ENCODE measurements around the gene HIBADH. TPM values are rescaled to one million over a fixed set of nuclear protein-coding genes. Genes with fewer than 3 reads are reported as not detected.
"Not testable (repeated sequence)": the region's sequence is repeated elsewhere in the genome, so short reads cannot be mapped to it uniquely, and the experiment has no call there.

HIBADH gene
- polyA plus RNA-seq, 1 donor = 90.5 TPM

- DNase-seq = not testable (repeated sequence)
These were observed 23.6 kb downstream of the HIBADH start for GRCh38 chr7:27639048-27639447.

GRCh38 chr7:27636326-27637006 lies 26.2 kb downstream of the HIBADH start:
- no peak for DNase-seq

- DNase-seq = no peak
These were observed 27.0 kb downstream of the HIBADH start for GRCh38 chr7:27635728-27636127.

GRCh38 chr7:27634671-27635493 lies 27.8 kb downstream of the HIBADH start:
- no peak for DNase-seq

DNA sequence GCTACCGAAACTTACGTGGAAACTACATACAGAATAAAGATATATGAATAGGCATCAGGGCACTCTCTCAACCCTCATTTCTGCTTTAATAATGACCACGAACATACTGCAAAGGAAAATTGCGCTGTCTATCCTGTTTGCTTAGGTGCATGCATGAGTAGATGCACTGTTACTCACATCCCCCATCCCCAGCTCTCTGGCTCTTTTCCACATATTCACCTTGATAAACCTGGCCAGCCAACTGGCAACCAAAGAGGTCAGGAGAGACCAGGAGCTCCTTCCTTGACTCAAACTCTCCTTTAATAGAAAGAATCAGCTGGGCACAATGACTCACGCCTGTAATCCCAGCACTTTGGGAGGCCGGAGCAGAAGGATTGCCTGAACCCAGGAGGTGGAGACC lies 29.6 kb downstream of the HIBADH start:
- DNase-seq = no peak

- no peak for DNase-seq
These were observed 31.3 kb downstream of the HIBADH start for GRCh38 chr7:27631391-27631790.

GRCh38 chr7:27627146-27627545 lies 35.5 kb downstream of the HIBADH start:
- no peak for DNase-seq

GRCh38 chr7:27619492-27619891 lies 43.2 kb downstream of the HIBADH start:
- DNase-seq = no peak

DNA sequence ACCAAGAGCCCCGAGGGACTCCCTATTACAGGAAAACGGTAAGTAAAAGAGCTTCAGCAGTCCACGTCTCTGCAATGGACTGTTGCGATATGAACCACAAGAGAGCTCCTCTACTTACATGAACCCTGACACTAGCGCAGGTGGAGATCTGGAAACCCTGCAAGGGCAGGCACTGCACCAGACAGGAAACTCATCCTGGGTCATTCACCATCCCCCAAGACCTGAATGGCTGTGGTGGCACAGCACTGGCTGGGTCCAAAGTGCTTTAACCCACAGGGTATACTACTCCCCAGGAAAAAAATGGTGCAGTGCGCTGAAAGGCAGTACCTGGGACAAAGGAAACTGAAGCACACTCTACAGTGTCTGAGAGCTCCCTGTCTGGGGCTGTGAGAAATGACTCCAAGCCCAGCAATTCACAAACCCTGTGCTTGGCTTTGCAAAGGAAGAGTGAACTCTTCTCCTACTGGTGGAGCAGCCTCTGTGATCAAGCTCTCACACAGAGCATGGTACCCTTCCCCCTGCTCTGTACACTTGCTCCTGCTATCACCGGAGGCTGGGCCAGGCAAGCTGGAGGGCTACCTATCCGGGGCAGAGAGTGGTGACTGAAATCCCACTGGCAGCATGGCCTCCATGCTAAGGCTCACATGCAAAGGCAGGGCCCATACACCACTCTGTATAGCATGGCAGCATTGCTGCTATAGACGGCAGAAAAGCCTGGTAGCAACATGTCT lies 44.9 kb downstream of the HIBADH start:
- no peak for DNase-seq

DNA sequence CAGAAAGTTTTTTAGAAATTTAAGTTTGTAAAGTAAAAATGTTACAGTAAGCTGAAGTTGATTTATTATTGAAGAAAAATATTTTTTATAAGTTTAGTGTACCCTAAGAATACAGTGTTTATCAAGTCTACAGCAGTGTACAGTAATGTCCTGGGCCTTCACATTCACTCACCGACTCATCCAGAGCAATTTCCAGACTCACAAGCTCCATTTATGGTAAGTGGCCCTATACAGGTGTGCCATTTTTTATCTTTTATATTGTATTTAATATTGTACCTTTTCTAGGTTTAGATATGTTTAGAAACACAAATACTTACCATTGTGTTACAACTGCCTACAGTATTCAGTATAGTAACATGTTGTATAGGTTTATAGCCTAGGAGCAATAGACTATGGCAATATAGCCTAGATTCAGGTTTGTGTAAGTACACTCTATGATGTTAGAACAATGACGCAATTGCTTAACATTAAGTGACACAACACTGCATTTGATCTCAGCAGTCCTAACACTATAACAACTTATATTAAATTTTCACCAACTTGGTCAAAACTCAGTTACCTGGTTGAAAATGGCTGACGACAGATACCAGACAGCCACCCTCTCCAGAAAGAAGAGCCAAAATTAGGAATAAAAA lies 45.7 kb downstream of the HIBADH start:
- DNase-seq = no peak

- DNase-seq = no peak
These were observed 46.5 kb downstream of the HIBADH start for GRCh38 chr7:27616186-27616491.

DNA sequence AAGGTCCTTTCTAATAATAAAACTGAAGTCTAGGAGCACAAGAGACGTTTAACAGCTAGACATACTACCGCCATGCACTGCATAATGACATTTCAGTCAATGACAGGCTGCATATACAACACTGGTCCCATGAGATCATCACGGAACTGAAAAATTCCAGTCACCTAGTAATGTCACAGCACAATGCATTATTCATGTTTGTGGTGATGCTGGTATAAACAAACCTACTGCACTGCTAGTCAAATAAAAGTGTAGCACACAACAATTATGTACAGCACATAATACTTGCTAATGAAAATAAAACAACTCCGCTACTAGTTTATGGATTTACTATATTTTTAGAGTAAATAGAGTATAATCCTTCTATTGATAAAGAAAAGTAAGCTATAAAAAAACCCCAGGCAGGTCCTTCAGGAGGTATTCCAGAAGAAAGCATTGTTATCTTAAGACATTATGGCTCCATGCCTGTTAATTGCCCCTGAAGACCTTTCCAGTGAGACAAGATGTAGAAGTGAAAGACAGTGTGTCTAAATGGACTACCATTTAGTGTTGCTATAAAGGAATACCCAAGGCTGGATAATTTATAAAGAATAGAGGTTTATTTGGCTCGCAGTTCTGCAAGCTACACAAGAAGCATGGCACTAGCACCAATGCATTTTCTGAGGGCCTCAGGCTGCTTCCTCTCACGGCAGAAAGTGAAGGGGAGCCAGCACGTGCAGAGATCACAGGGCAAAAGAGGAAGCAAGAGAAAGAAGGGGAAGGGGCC lies 47.1 kb downstream of the HIBADH start:
- DNase-seq = no peak

DNA sequence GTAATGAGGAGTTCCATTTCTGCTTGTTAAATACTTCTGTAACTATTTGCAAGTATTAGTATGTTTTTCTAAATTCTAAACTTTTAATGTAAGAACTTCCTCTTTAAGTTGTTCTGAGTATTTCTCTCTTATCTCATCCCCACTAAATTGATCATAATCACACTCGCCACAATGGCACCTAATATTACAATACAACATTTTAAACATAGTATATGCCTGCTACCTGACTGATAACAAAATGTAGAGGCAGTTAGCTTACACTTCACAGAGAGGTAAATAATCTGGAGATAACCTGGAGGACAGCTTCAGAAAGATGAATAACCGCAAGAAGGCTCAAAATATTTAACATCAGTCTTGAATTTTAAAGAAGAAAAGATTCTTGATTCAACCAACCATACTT lies 48.6 kb downstream of the HIBADH start:
- DNase-seq = no peak

- no peak for DNase-seq
These were observed 51.6 kb downstream of the HIBADH start for GRCh38 chr7:27611059-27611458.

DNA sequence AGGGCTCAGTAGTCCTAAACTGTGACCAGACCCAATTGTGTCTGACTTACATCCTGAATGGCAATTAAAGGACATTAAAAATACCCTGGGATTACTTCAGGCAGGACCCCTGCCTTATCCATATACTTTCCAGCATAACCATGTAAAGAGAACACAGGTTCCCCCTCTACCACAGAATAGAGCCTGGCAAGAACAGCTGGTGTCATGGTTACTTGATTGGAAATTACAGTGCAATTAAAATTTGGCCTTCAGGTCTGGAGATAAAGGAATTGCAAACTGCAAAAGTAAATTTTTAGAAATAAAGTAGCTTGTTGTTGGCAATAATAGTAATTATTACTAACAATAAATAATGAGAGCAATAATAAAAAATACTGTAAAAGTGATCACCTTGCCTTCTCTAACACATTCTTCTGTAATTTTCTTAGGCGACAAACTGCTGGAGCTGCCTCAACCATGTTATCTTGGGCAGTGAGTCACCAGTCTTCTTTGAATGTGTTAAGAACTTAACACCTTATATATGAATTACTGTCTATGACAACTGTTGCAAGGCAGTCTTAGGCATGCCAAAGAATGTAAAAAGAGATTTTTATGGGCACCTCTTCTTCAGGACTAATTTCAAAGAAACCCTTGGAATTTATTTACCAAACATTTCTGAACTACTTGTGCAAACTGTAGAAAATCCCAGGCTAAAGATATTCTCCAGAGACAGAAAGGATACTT lies 53.7 kb downstream of the HIBADH start:
- DNase-seq = no peak

DNA sequence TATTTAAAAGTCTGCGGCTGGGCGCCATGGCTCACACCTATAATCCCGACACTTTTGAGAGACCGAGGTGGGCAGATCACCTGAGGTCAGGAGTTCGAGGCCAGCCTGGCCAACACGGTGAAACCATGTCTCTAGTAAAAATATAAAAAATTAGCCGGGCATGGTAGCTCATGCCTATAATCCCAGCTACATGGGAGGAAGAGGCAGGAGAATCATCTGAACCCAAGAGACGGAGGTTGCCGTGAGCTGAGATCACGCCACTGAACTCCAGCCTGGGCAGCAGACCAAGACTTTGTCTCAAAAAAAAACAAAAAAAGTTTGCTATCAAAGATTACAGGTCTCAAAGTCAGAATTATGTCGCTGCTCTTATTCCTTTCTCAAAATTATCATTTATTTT lies 55.5 kb downstream of the HIBADH start:
- no peak for DNase-seq

GRCh38 chr7:27606270-27607209 lies 56.1 kb downstream of the HIBADH start:
- DNase-seq = peak; percentile 44

DNA sequence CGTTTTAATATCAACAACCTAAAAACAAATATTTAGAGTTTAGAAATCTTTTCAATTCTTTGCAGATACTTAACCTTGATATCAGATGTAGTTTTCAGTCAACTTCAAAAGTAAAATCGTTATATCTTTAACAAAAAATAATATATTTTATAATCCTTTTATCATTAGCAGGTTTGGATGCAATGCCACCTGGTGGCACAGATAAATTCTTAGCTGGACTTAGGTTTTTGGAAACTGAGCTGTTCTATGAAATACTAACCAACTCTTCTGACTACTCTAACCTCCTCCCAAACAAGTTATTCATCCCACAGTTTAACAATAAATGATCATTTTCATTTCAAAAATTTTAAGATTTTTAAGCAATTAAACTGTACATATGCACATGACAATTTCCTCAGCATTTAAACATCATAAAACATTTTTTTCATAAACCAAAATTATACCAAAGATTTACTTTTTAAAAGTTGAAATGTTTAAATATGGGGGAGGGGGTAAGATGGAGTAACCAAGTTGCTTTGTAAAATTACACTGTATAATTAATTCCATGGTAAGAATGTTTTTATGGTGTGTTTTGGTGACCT lies 56.9 kb downstream of the HIBADH start:
- DNase-seq = peak; percentile 37

- no peak for DNase-seq
These were observed 57.4 kb downstream of the HIBADH start for GRCh38 chr7:27605283-27605682.

DNA sequence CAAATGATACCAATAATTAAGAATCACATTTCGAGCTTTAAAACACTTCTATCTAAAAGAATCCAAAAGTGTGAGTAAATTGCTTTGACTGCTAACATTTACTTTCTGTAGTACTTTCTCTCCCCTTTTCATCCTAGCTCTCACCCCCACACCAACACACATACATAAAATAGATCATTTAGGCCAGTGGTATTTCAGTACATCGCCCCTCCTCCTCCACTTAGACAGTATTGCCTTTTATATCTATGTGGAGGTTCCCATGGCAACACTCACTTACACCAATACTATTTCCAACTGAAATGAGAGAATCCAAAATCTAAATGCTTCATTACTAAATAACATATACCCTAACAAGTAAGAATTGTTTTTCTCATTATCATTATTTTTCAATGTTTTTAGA lies 58.9 kb downstream of the HIBADH start:
- DNase-seq = no peak

All from left kidney (tissue), 2 donors.